DOHH2 (cell line): ENCODE results near the gene ATF2.

Experiments
- H3F3A ChIP-seq: fragments of 200-600 bp; sonication (generic), shearing (Covaris generic); 2 replicates; pipeline ENCODE4 v1.6.0; 2016; ENCODE audit warnings: antibody characterized with exemption, mild to moderate bottlenecking; ENCODE audit not compliant: control insufficient read depth, insufficient read depth
- H3K27ac ChIP-seq: fragments of 200-600 bp; sonication (generic); 2 replicates; pipeline ENCODE4 v1.5.1; 2014; ENCODE audit warnings: low read depth, mild to moderate bottlenecking, low read length, moderate library complexity
- H3K27me3 ChIP-seq: fragments of 200-600 bp; sonication (generic); 2 replicates; pipeline ENCODE4 v1.6.1; 2014; ENCODE audit warnings: mild to moderate bottlenecking, low read length, mixed read lengths; ENCODE audit not compliant: control insufficient read depth
- H3K36me3 ChIP-seq: fragments of 200-600 bp; sonication (generic); 2 replicates; pipeline ENCODE4 v1.6.1; 2014; ENCODE audit warnings: mild to moderate bottlenecking, low read length, moderate library complexity, mixed read lengths; ENCODE audit not compliant: control insufficient read depth
- H3K4me1 ChIP-seq: fragments of 200-600 bp; sonication (generic); 2 replicates; pipeline ENCODE4 v1.6.1; 2014; ENCODE audit warnings: mild to moderate bottlenecking, low read length, mixed read lengths; ENCODE audit not compliant: control insufficient read depth
- H3K4me2 ChIP-seq: fragments of 200-600 bp; sonication (generic); 2 replicates; pipeline ENCODE4 v1.6.0; 2014; ENCODE audit warnings: mild to moderate bottlenecking, low read length, moderate library complexity
- H3K4me3 ChIP-seq: fragments of 200-600 bp; sonication (generic); 2 replicates; pipeline ENCODE4 v1.5.1; 2014; ENCODE audit warnings: mild to moderate bottlenecking, low read length, mixed read lengths
- H3K79me2 ChIP-seq: fragments of 200-600 bp; sonication (generic); 2 replicates; pipeline ENCODE4 v1.6.1; 2014; ENCODE audit warnings: mild to moderate bottlenecking, low read length, mixed read lengths; ENCODE audit not compliant: control insufficient read depth
- H3K9me2 ChIP-seq: fragments of 200-600 bp; sonication (generic); replicated peaks from 2 replicates; pipeline ENCODE4 v1.6.1; 2014; ENCODE audit warnings: mild to moderate bottlenecking, low read length, mixed read lengths; ENCODE audit not compliant: control insufficient read depth
- H3K9me3 ChIP-seq: fragments of 200-600 bp; sonication (generic); 2 replicates; pipeline ENCODE4 v1.6.1; 2014; ENCODE audit warnings: antibody characterized with exemption, low read length, mixed read lengths; ENCODE audit not compliant: control insufficient read depth, insufficient read depth
- H4K20me1 ChIP-seq: fragments of 200-600 bp; sonication (generic); 2 replicates; pipeline ENCODE4 v1.6.0; 2014; ENCODE audit warnings: low read depth, mild to moderate bottlenecking, antibody characterized with exemption, low read length, moderate library complexity; ENCODE audit not compliant: control insufficient read depth, insufficient read depth
- CTCF ChIP-seq: fragments of 200-600 bp; sonication (generic); IDR thresholded peaks from one replicate; pipeline ENCODE4 v1.5.1; 2014; ENCODE audit warnings: antibody characterized with exemption, mild to moderate bottlenecking, low read depth, low read length; ENCODE audit not compliant: poor library complexity, severe bottlenecking
- EZH2phosphoT487 ChIP-seq: fragments of 200-600 bp; sonication (generic); IDR thresholded peaks from 2 replicates; pipeline ENCODE4 v1.6.1; 2017; ENCODE audit warnings: borderline replicate concordance, mild to moderate bottlenecking, antibody characterized with exemption, low read length, moderate library complexity, mixed read lengths

ATF2 gene

GRCh38 chr2:175135177-175135576, 32.8 kb downstream of the ATF2 start:
- H3K79me2 ChIP-seq = peaks cover 26% of the 10 kb centered on the region
- H3K27me3 ChIP-seq = no peaks in the 10 kb centered on the region
- H3F3A ChIP-seq = no peaks in the 10 kb centered on the region
- H3K9me2 ChIP-seq = no peaks in the 10 kb centered on the region
- no peak overlapping the region for H3K4me2 ChIP-seq
- no peaks in the 10 kb centered on the region for H3K9me3 ChIP-seq
- no peaks in the 10 kb centered on the region for H4K20me1 ChIP-seq
- H3K4me1 ChIP-seq = no peaks in the 10 kb centered on the region
- no peak overlapping the region for H3K4me3 ChIP-seq
- no peak for TF ChIP-seq CTCF
- H3K27ac ChIP-seq = no peak overlapping the region
- peaks cover 63% of the 10 kb centered on the region for H3K36me3 ChIP-seq

- Histone ChIP-seq H3F3A (no peaks in the 10 kb centered on the region), H3K9me2 (no peaks in the 10 kb centered on the region), H3K4me3 (no peak overlapping the region), H4K20me1 (no peaks in the 10 kb centered on the region), H3K4me1 (no peaks in the 10 kb centered on the region), H3K27ac (no peak overlapping the region), H3K27me3 (no peaks in the 10 kb centered on the region), H3K9me3 (no peaks in the 10 kb centered on the region), H3K36me3 (peaks cover 74% of the 10 kb centered on the region), H3K79me2 (no peaks in the 10 kb centered on the region; the same call in 1 of the 2 replicates), H3K4me2 (no peak overlapping the region)
- no peak for TF ChIP-seq CTCF
- TF ChIP-seq EZH2phosphoT487 = no peak
These were observed 36.8 kb downstream of the ATF2 start for GRCh38 chr2:175131252-175131651.

- peaks cover 56% of the 10 kb centered on the region for H3K36me3 ChIP-seq
- no peak overlapping the region for H3K4me3 ChIP-seq
- TF ChIP-seq CTCF = no peak
- no peak for TF ChIP-seq EZH2phosphoT487
These were observed 41.3 kb downstream of the ATF2 start for GRCh38 chr2:175126661-175127060.

GRCh38 chr2:175123254-175123653, 44.7 kb downstream of the ATF2 start:
- Histone ChIP-seq H3F3A (no peaks in the 10 kb centered on the region), H3K9me2 (no peaks in the 10 kb centered on the region), H3K36me3 (peaks cover 42% of the 10 kb centered on the region), H3K27me3 (no peaks in the 10 kb centered on the region), H3K9me3 (no peaks in the 10 kb centered on the region), H3K27ac (no peak overlapping the region), H4K20me1 (no peaks in the 10 kb centered on the region), H3K4me2 (no peak overlapping the region), H3K4me3 (no peak overlapping the region), H3K79me2 (peaks cover 8% of the 10 kb centered on the region; the same call in 1 of the 2 replicates), H3K4me1 (peaks cover 1% of the 10 kb centered on the region)
- TF ChIP-seq EZH2phosphoT487 (no peak), CTCF (no peak)

More at GRCh38 chr2:175126661-175127060, 41.3 kb downstream of the ATF2 start:
- peaks cover 8% of the 10 kb centered on the region; the same call in 1 of the 2 replicates for H3K79me2 ChIP-seq
- no peaks in the 10 kb centered on the region for H3F3A ChIP-seq
- no peaks in the 10 kb centered on the region for H3K27me3 ChIP-seq
- no peaks in the 10 kb centered on the region for H4K20me1 ChIP-seq
- no peak overlapping the region for H3K27ac ChIP-seq
- no peaks in the 10 kb centered on the region for H3K9me2 ChIP-seq
- no peaks in the 10 kb centered on the region for H3K9me3 ChIP-seq
- no peak overlapping the region for H3K4me2 ChIP-seq
- no peaks in the 10 kb centered on the region for H3K4me1 ChIP-seq
